GM12891 (cell line): Measurements from ENCODE around the gene UPK3B.
A peak's percentile ranks its signal among the peaks of the same experiment; 100 is the strongest.
"Not testable (repeated sequence)": the region's sequence is repeated elsewhere in the genome, so short reads cannot be mapped to it uniquely, and the experiment has no call there.

Source experiments
- DNase-seq: peaks from one replicate; pipeline ENCODE4 v3.0.0; 2011; ENCODE audit warnings: low spot score; ENCODE audit not compliant: insufficient read length
- FAIRE-seq: peaks from 2 replicates; lab custom pipeline; 2011; peaks lifted over from hg19 to GRCh38; lab: Jason Lieb, UNC
- PAX5 ChIP-seq: IDR thresholded peaks from 2 replicates; pipeline ENCODE4 v1.6.1; 2011; ENCODE audit warnings: low read length, moderate library complexity, mild to moderate bottlenecking; ENCODE audit not compliant: insufficient read depth, severe bottlenecking
- POLR2A ChIP-seq: IDR thresholded peaks from 2 replicates; pipeline ENCODE4 v1.6.1; 2011; ENCODE audit warnings: low read depth, low read length, control low read depth
- POLR2AphosphoS5 ChIP-seq: IDR thresholded peaks from 2 replicates; pipeline ENCODE4 v1.6.1; 2011; ENCODE audit warnings: low read depth, low read length, control low read depth
- POU2F2 ChIP-seq: IDR thresholded peaks from 2 replicates; pipeline ENCODE4 v1.6.1; 2011; ENCODE audit warnings: low read depth, mild to moderate bottlenecking, control low read depth, low read length, moderate library complexity
- SPI1 ChIP-seq: IDR thresholded peaks from 2 replicates; pipeline ENCODE4 v1.6.1; 2011; ENCODE audit warnings: low read depth, low read length, control low read depth
- TAF1 ChIP-seq: IDR thresholded peaks from 2 replicates; pipeline ENCODE4 v1.6.1; 2011; ENCODE audit warnings: low read depth, low read length, control low read depth

The UPK3B gene

GRCh38 chr7:76514926-76515771 lies 4.8 kb downstream of the UPK3B start:
- DNase-seq, result no peak
- TF ChIP-seq SPI1 (no peak), TAF1 (no peak), PAX5 (no peak), POLR2AphosphoS5 (no peak), POLR2A (no peak), POU2F2 (no peak)

DNA sequence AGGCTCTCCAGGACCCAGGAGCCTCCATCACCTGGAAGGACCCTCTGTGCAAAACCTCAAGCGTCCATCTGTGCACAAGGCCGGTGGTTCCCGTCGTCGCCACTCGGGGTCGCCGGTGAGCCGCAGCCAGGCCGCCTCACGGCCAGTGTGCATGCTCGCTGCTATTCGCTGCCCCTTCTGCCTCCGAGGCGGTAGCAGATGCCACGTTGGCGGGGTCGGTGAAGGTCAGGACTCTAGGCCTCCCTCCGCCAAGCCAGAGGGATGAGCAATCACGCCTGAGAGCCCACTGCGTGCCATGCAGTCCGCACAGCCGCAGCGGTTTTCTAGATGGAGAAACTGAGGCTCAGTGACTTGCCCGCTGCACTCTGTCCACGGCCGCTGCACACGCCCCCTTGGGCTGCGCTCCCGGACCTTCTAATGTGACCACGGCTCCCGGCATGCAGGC lies 5.7 kb downstream of the UPK3B start:
- FAIRE-seq, result peak; percentile 87
- TF ChIP-seq SPI1 (no peak), PAX5 (peak; percentile 51)
- peak; percentile 92 for DNase-seq

More at GRCh38 chr7:76514926-76515771, 4.8 kb downstream of the UPK3B start:
- no peak for FAIRE-seq

DNA sequence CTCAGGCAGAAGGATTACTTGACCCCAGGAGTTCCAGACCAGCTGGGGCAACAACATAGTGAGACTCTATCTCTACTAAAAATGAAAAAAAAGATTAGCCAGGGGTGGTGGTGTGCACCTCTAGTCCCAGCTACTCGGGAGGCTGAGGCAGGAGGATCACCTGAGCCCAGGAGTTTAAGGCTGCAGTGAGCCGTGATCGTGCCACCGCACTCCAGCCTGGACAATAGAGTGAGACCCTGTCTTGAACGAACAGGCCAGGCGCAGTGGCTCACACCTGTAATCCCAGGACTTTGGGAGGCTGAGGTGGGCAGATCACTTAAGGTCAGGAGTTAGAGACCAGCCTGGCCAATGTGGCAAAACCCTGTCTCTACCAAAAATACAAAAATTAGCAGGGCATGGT lies 6.6 kb downstream of the UPK3B start:
- not testable (repeated sequence) for FAIRE-seq, DNase-seq

DNA sequence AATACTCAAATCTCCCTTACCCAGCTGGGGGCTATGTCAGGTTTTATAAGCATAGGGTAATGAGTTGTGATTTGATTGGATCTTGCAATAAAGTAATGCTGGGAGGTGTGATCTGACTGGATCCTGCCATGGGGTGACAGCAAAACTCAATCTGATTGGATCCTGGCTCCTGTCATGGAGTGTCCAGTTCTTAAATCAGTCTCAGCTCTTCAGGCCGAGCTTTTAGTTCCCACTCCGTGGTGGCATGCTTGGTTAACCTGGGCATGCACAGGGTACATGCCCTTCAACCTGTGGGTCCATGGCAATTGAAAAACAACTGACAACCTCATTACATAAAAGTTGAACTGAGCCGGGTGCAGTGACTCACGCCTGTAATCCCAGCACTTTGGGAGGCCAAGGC lies 15.8 kb downstream of the UPK3B start:
- not testable (repeated sequence) for DNase-seq, FAIRE-seq

- DNase-seq, FAIRE-seq: not testable (repeated sequence)
Measured at GRCh38 chr7:76531643-76532042, 21.3 kb downstream of the UPK3B start.

- not testable (repeated sequence) for DNase-seq, FAIRE-seq
Measured at GRCh38 chr7:76543197-76543596, 32.8 kb downstream of the UPK3B start, which contains the start of gene SPDYE16. TSS of gene SPDYE16 (minus strand) at chr7:76543297. CDS start at chr7:76541459, 1,838 bp downstream.

- TF ChIP-seq POLR2A, result 0 out of 2 replicates have a peak, but pooled peaks have one; percentile 30
- peak; percentile 40; the same call in 1 of the 2 replicates for TF ChIP-seq POLR2AphosphoS5
- FAIRE-seq (peak; percentile 88), DNase-seq (peak; percentile 56)
Measured at GRCh38 chr7:76549025-76549854, 38.9 kb downstream of the UPK3B start.

GRCh38 chr7:76549855-76550248 lies 39.5 kb downstream of the UPK3B start:
- not testable (repeated sequence) for DNase-seq, FAIRE-seq

DNA sequence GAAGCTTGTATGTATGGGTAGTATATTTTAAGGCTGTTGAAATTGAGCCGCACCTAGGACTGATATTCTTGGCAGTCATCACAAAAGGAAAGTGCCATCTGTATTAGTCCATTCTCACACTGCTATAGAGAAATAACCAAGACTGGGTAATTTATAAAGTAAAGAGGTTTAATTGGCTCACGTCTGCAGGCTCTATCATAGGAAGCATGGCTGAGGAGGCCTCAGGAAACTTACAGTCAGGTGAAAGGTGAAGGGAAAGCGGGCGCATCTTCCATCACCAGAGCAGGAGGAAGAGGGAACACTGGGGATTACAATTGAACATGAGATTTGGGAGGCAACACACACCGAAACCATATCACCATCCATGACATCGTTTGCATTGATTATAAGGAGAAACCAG lies 41.6 kb downstream of the UPK3B start:
- not testable (repeated sequence) for DNase-seq, FAIRE-seq

- DNase-seq, FAIRE-seq: not testable (repeated sequence)
Measured at GRCh38 chr7:76559685-76560084, 49.3 kb downstream of the UPK3B start.

- FAIRE-seq, DNase-seq: not testable (repeated sequence)
Measured at GRCh38 chr7:76560157-76560556, 49.8 kb downstream of the UPK3B start.

- not testable (repeated sequence) for FAIRE-seq, DNase-seq
Measured at GRCh38 chr7:76561342-76561741, 51.0 kb downstream of the UPK3B start.

GRCh38 chr7:76565001-76565400 lies 54.6 kb downstream of the UPK3B start:
- not testable (repeated sequence) for FAIRE-seq, DNase-seq
